ENCODE results near the gene ZBTB32.
"Not testable (repeated sequence)": the region's sequence is repeated elsewhere in the genome, so short reads cannot be mapped to it uniquely, and the experiment has no call there.

The ZBTB32 gene

DNA sequence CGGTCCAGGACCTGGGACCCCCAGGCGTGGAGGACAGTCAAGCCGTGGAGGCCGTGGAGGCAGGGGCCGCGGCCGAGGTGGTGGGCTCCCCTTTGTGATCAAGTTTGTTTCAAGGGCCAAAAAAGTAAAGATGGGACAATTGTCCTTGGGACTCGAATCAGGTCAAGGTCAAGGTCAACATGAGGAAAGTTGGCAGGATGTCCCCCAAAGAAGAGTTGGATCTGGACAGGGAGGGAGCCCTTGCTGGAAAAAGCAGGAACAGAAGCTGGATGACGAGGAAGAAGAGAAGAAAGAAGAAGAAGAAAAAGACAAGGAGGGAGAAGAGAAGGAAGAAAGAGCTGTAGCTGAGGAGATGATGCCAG lies 15.8 kb downstream of the ZBTB32 start:
- no peak for DNase-seq (ENCODE audit: low spot score)

DNA sequence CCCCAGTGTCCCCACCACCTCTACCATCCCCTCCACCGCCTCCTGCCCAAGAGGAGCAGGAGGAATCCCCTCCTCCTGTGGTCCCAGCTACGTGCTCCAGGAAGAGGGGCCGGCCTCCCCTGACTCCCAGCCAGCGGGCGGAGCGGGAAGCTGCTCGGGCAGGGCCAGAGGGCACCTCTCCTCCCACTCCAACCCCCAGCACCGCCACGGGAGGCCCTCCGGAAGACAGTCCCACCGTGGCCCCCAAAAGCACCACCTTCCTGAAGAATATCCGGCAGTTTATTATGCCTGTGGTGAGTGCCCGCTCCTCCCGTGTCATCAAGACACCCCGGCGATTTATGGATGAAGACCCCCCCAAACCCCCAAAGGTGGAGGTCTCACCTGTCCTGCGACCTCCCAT lies 16.3 kb downstream of the ZBTB32 start:
- DNase-seq (ENCODE audit: low spot score) = no peak

DNA sequence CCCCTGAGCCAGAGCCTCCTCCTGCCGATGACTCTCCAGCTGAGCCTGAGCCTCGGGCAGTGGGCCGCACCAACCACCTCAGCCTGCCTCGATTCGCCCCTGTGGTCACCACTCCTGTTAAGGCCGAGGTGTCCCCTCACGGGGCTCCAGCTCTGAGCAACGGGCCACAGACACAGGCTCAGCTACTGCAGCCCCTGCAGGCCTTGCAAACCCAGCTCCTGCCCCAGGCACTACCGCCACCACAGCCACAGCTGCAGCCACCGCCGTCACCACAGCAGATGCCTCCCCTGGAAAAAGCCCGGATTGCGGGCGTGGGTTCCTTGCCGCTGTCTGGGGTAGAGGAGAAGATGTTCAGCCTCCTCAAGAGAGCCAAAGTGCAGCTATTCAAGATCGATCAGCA lies 17.0 kb downstream of the ZBTB32 start:
- no peak for DNase-seq (ENCODE audit: low spot score)

DNA sequence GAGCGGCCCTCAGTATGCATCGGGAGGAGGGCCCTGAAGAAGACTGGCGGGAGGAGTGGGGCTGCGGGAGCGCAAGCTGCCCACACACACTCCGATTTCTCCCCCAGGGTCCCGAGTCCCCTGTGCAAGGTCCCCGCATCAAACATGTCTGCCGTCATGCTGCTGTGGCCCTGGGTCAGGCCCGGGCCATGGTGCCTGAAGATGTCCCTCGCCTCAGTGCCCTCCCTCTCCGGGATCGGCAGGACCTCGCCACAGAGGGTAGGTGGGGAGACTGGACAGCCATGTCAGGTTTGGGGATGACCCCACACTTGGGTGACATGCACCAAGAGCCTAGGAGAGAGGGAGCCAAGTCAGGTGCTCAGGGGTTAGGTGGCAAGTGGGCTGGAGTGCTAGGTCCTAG lies 18.1 kb downstream of the ZBTB32 start:
- DNase-seq (ENCODE audit: low spot score) = no peak

DNA sequence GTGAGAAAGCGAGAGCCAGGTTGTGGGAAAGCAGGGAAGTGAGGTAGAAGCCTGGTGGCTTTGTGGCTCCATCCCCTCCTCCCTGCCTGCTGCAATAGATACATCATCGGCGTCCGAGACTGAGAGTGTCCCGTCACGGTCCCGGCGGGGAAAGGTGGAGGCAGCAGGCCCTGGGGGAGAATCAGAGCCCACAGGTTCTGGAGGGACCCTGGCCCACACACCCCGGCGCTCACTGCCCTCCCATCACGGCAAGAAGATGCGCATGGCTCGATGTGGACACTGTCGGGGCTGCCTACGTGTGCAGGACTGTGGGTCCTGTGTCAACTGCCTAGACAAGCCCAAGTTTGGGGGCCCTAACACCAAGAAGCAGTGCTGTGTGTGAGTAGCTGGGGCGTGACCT lies 18.5 kb downstream of the ZBTB32 start:
- no peak for DNase-seq (ENCODE audit: low spot score)

DNA sequence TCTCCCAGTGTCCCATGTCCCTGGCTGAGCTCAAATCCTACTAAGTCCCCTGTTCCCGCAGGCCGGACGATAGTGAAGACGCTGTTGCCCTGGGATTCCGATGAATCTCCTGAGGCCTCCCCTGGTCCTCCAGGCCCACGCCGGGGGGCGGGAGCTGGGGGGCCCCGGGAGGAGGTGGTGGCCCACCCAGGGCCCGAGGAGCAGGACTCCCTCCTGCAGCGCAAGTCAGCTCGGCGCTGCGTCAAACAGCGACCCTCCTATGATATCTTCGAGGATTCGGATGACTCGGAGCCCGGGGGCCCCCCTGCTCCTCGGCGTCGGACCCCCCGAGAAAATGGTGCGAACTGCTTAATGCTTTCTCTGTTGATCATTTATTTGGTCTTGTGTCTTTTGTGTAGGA lies 19.3 kb downstream of the ZBTB32 start:
- no peak for DNase-seq (ENCODE audit: low spot score)

DNA sequence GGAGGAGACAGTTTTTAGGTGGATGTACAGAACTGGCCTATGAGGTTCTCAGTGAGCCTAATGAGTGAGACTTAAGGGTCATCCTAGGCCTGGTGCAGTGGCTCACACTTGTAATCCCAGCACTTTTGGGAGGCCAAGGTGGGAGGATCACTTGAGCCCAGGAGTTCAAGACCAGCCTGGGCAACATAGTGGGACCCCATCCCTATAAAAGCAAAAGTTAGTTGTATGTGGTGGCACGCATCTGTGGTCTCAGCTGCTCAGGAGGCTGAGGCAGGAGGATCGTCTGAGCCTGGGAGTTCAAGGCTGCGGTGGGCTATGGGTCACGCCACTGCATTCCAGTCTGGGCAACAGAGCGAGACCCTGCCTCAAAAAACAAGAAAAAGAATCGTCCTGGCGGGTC lies 19.8 kb downstream of the ZBTB32 start:
- DNase-seq (ENCODE audit: low spot score) = not testable (repeated sequence)

DNA sequence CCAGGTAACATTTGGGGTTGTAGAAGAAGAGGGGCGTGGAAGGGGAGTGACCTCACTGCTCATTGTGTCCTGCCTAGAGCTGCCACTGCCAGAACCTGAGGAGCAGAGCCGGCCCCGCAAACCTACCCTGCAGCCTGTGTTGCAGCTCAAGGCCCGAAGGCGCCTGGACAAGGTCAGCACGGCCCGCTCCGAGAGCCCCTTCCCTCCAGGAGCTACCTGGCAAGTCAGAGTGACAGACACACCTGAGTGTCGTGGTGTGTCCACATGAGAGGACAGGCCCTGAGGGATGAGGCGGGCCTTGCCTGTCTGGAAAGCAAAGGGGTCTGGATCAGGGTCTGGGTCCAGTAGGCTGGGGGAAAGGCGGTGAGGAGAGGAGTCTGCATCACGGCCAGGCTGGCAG lies 20.2 kb downstream of the ZBTB32 start:
- DNase-seq (ENCODE audit: low spot score) = no peak

DNA sequence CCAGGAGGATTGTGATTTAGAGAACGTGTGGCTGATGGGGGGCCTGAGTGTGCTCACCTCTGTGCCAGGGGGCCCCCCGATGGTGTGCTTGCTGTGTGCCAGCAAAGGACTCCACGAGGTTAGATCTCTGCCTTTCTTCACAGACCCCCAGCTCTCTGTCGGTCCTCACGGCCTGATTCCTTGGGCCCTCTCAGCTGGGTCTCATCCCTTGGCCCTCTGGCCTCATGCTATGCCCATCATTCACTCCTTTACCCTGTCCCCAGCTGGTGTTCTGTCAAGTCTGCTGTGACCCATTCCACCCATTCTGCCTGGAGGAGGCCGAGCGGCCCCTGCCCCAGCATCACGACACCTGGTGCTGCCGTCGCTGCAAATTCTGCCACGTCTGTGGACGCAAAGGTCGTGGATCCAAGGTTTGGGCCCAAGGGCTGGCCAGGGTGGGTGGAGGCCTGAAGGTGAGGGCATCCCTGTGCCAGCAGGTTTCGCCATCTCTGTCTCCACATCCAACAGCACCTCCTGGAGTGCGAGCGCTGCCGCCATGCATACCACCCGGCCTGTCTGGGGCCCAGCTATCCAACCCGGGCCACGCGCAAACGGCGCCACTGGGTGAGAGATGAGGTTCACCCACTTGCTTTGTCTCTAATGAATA lies 21.0 kb downstream of the ZBTB32 start:
- no peak for DNase-seq (ENCODE audit: low spot score)

DNA sequence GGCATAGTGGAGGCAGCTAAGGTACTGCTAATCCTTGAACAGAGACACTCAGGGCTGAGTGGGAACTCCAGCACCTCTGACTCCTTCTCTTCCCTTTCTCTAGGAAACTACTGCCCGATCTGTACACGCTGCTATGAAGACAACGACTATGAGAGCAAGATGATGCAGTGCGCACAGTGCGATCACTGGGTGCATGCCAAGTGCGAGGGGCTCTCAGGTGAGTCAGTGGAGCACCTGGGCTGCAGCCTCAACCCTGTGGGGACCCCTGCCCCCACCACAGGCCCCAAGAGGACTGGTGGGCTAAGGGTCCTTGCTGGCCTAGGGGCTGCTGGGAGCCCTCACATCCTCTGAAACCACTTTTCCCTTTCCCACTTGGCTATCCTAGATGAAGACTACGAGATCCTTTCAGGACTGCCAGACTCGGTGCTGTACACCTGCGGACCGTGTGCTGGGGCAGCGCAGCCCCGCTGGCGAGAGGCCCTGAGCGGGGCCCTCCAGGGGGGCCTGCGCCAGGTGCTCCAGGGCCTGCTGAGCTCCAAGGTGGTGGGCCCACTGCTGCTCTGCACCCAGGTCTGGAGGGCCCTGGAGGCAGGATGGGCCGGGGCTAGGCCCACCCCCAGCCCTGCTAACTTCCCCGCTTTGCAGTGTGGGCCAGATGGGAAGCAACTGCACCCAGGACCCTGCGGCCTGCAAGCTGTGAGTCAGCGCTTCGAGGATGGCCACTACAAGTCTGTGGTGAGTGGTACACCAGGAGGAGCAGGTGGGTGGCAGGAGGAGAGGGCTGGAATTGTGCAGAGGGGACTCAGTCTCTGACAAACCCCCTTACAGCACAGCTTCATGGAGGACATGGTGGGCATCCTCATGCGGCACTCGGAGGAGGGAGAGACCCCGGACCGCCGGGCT lies 22.9 kb downstream of the ZBTB32 start:
- DNase-seq (ENCODE audit: low spot score) = no peak

DNA sequence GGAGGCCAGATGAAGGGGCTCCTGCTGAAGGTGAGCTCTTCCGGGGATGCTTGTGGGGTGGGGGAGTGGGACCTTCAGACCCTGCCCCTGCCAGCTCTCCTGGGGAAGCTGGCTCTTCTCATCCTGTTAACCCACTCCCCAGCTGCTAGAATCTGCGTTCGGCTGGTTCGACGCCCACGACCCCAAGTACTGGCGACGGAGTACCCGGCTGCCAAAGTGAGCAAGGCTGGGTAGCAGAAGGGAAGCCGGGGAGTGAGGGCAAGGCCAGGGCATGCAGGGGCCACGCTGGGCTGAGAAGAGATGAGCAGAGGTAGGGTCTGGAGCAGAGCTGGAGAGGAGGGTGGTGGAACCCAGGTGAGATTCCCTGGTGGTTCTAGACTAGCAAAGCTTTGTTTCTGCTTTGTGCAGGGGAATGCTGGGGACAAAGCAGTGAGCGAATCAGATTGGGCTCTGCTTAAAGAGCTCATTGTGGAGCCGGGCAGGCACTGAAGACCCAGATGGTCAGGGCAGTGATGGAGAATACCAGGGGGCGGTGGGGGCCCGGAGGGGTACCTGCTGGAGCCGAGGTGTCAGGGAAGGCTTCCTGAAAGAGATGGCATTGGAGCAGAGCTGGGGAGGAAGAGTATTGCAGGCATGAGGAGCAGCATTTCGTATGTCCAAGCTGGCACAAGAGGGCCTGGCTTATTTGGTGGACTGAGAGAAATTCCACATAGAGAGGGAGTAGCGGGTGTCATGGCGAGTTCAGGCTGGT lies 23.8 kb downstream of the ZBTB32 start:
- no peak for DNase-seq (ENCODE audit: low spot score)

DNA sequence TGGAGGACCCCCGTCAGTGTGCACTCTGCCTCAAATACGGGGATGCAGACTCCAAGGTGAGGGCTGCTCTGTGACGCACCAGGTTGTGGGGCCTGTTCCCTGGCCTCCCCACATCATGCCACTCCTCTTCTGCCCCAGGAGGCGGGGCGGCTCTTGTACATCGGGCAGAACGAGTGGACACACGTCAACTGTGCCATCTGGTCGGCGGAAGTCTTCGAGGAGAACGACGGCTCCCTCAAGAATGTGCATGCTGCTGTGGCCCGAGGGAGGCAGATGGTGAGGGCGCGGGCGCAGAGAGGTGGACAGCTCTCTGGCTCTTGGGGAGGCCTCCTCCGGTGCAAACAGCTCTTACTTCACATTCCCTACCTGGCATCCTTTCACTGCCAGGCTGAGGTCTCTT lies 24.7 kb downstream of the ZBTB32 start:
- DNase-seq (ENCODE audit: low spot score) = no peak

DNA sequence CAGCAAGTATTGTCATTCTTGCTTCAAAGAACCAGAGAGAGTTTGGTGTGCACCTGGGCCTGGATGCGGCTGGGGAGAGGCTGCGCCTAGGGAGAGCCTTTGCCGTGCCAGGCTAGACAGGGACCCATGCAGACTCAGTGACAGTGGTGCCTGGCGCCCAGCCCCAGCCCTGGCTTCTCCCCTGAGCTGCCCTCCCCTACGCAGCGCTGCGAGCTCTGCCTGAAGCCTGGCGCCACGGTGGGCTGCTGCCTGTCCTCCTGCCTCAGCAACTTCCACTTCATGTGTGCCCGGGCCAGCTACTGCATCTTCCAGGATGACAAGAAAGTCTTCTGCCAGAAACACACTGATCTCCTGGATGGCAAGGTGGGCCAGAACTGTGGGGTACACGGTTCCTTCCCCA lies 25.4 kb downstream of the ZBTB32 start:
- no peak for DNase-seq (ENCODE audit: low spot score)

DNA sequence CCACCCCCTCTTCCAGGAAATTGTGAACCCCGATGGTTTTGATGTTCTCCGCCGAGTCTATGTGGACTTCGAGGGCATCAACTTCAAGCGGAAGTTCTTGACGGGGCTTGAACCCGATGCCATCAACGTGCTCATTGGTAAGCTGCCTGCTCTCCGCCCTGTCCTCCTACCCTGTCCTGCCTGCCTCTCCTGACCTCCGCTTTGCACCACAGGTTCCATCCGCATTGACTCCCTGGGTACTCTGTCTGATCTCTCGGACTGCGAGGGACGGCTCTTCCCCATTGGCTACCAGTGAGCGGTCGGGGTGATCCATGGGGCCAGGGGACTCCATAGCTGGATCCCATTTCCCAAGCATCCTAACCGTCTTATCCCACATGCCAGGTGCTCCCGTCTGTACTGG lies 26.0 kb downstream of the ZBTB32 start:
- DNase-seq (ENCODE audit: low spot score) = no peak

DNA sequence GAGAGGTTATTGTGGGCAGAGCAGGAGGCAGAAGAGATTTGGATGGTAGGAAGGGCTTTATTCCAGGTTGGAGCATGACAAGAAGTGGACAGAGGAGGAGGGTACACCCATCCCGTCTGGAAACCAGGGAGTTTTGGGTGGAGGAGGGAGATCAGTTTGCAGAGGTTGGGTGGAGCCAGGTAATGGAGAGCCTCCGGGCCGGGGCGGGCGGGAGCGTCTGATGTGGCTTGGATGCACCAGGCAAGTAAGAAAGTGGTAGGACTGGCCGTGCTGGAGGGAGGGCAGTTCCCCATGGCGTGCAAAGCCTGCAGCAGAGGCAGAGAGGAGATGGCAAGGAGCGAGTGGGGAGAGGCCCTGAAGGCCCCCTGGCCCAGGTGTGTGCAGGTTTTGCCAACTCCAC lies 27.0 kb downstream of the ZBTB32 start:
- no peak for DNase-seq (ENCODE audit: low spot score)

DNA sequence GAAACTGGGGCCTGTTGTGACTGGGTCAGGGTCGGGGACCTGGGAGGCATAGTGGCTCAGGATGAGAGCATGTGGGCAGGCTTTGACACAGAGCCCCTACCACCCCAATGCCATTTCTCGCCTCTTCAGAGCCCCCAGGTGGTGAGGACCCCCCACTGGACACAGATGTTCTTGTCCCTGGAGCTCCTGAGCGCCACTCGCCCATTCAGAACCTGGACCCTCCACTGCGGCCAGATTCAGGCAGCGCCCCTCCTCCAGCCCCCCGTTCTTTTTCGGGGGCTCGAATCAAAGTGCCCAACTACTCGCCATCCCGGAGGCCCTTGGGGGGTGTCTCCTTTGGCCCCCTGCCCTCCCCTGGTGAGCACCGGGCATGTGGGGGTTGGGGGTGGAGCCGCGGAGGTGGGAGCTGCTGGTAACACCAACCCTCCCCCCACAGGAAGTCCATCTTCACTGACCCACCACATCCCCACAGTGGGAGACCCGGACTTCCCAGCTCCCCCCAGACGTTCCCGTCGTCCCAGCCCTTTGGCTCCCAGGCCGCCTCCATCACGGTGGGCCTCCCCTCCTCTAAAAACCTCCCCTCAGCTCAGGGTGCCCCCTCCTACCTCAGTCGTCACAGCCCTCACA lies 27.5 kb downstream of the ZBTB32 start:
- DNase-seq (ENCODE audit: low spot score) = no peak

DNA sequence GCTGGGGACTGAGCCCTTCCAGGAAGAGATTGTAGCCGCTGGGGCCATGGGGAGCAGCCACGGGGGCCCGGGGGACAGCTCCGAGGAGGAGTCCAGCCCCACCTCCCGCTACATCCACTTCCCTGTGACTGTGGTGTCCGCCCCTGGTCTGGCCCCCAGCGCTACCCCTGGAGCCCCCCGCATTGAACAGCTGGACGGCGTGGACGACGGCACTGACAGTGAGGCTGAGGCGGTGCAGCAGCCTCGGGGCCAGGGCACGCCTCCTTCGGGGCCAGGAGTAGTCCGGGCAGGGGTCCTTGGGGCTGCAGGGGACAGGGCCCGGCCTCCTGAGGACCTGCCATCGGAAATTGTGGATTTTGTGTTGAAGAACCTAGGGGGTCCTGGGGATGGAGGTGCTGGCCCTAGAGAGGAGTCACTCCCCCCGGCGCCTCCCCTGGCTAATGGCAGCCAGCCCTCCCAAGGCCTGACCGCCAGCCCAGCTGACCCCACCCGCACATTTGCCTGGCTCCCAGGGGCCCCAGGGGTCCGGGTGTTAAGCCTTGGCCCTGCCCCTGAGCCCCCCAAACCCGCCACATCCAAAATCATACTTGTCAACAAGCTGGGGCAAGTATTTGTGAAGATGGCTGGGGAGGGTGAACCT lies 28.3 kb downstream of the ZBTB32 start:
- DNase-seq (ENCODE audit: low spot score) = no peak

DNA sequence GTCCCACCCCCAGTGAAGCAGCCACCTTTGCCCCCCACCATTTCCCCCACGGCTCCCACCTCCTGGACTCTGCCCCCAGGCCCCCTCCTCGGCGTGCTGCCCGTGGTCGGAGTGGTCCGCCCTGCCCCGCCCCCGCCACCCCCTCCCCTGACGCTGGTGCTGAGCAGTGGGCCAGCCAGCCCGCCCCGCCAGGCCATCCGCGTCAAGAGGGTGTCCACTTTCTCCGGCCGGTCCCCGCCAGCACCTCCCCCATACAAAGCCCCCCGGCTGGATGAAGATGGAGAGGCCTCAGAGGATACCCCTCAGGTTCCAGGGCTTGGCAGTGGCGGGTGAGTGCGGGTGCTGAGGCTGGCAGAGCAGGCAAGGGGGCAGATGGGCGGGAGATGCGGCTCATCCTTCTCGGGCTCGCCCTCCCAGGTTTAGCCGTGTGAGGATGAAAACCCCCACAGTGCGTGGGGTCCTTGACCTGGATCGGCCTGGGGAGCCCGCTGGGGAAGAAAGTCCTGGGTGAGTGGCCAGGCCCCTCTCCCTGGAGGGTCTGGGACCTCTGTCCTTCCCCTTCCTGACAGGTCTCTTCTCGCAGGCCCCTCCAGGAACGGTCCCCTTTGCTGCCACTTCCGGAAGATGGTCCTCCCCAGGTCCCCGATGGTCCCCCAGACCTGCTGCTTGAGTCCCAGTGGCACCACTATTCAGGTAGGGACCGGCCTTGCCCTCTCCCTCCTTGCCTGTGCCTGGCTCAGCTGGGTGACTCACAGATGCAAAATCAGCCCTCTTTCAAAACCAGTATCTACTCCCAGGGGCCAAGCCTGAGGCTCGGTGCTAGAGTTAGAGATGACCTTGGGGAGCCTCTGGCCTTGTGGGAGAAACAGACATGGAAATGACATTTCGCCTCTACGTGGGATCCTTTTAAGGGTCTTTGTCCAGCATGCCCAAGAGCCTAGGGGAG lies 29.1 kb downstream of the ZBTB32 start:
- no peak for DNase-seq (ENCODE audit: low spot score)

DNA sequence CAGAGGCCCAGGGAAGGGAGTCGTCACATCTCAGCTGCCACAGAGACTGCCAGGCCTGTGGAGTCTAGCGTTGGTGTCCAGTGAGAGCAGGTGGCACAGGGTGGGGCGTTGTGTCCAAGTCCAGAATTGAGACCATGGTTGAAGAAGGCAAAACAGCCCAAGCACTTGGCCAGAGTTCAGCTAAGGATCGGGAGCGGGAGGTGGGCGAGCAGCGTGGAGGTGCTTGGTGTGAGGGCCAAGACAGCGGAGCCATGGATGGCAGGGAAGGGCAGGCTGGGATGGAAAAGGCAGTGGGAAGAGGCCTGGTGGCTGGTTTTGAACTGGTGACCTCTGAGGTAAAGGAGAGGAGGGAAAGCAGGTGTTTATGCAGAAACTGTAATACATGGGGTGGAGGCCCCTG lies 29.9 kb downstream of the ZBTB32 start:
- DNase-seq (ENCODE audit: low spot score) = no peak

DNA sequence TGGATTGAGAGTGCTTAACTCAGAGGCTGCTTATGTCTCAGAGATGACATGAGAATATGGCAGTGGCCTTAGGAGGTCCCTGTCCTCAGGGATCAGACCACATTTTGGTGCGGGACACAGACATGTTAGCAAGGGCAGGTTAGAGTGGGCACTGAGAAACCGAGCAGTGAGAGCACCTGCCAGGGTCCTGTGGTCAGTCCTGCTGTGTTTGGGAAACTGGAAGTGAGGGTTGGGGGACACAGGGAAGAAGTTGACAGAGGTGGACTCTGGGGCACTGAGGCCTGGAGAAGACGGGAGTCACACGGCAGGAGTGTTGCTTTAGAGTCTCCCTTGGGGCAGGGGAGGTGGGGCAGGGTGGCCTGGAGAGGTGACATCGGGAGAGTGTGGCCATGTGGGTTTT lies 30.5 kb downstream of the ZBTB32 start:
- DNase-seq (ENCODE audit: low spot score) = no peak
